H9 (cell line): ENCODE data around the gene EGFR. TPM values are rescaled to one million over a fixed set of nuclear protein-coding genes. Genes with fewer than 3 reads are reported as not detected.

Experiments
- DNase-seq: peaks from one replicate; pipeline ENCODE4 v3.0.0-alpha.2; 2017
- H2AFZ ChIP-seq: one replicate; pipeline ENCODE4 v1.6.1; 2013; ENCODE audit warnings: mild to moderate bottlenecking, low read length, control low read depth, moderate library complexity
- H2AK5ac ChIP-seq: 2 replicates; pipeline ENCODE4 v1.6.1; 2013; ENCODE audit warnings: low read length, control low read depth, mixed read lengths; ENCODE audit not compliant: insufficient read length
- H2BK120ac ChIP-seq: one replicate; pipeline ENCODE4 v1.6.1; 2013; ENCODE audit warnings: low read depth, mild to moderate bottlenecking, low read length, control low read depth, inconsistent platforms; ENCODE audit not compliant: poor library complexity, severe bottlenecking
- H2BK12ac ChIP-seq: 2 replicates; pipeline ENCODE4 v1.6.1; 2013; ENCODE audit warnings: low read length, control low read depth, mixed read lengths, low read depth; ENCODE audit not compliant: insufficient read length
- H2BK15ac ChIP-seq: 2 replicates; pipeline ENCODE4 v1.6.1; 2013; ENCODE audit warnings: low read depth, low read length, control low read depth
- H2BK20ac ChIP-seq: one replicate; pipeline ENCODE4 v1.6.1; 2013; ENCODE audit warnings: low read depth, mild to moderate bottlenecking, low read length, control low read depth, inconsistent platforms; ENCODE audit not compliant: poor library complexity, severe bottlenecking
- H2BK5ac ChIP-seq: 2 replicates; pipeline ENCODE4 v1.6.1; 2013; ENCODE audit warnings: low read length, control low read depth, mixed read lengths; ENCODE audit not compliant: insufficient read length
- H3K14ac ChIP-seq: 2 replicates; pipeline ENCODE4 v1.6.1; 2013; ENCODE audit warnings: low read length, control low read depth; ENCODE audit not compliant: insufficient read depth
- H3K18ac ChIP-seq: 2 replicates; pipeline ENCODE4 v1.6.1; 2013; ENCODE audit warnings: low read depth, mild to moderate bottlenecking, mixed read lengths, low read length, control low read depth; ENCODE audit not compliant: insufficient read length
- H3K23ac ChIP-seq: 2 replicates; pipeline ENCODE4 v1.6.1; 2013; ENCODE audit warnings: low read length, control low read depth, mixed read lengths, low read depth; ENCODE audit not compliant: insufficient read length
- H3K23me2 ChIP-seq: 2 replicates; pipeline ENCODE4 v1.6.1; 2013; ENCODE audit warnings: low read depth, mild to moderate bottlenecking, mixed read lengths, low read length, control low read depth; ENCODE audit not compliant: insufficient read length, poor library complexity, severe bottlenecking
- H3K27ac ChIP-seq: 2 replicates; pipeline ENCODE4 v1.5.1; 2013; ENCODE audit warnings: low read length, control low read depth, mixed read lengths, low read depth; ENCODE audit not compliant: insufficient read length
- H3K27me3 ChIP-seq: 2 replicates; pipeline ENCODE4 v1.6.1; 2013; ENCODE audit warnings: low read length, control low read depth, inconsistent platforms; ENCODE audit not compliant: insufficient read depth
- H3K4ac ChIP-seq: 2 replicates; pipeline ENCODE4 v1.6.1; 2013; ENCODE audit warnings: low read depth, mild to moderate bottlenecking, control low read depth, inconsistent platforms, low read length, moderate library complexity
- H3K4me1 ChIP-seq: 2 replicates; pipeline ENCODE4 v1.6.1; 2013; ENCODE audit warnings: low read length, control low read depth, inconsistent platforms; ENCODE audit not compliant: insufficient read depth
- H3K4me2 ChIP-seq: 2 replicates; pipeline ENCODE4 v1.6.1; 2013; ENCODE audit warnings: low read length, control low read depth, mixed read lengths; ENCODE audit not compliant: insufficient read length, insufficient read depth
- H3K56ac ChIP-seq: 2 replicates; pipeline ENCODE4 v1.6.1; 2013; ENCODE audit warnings: low read depth, mild to moderate bottlenecking, mixed read lengths, low read length, control low read depth; ENCODE audit not compliant: insufficient read length
- H3K79me1 ChIP-seq: 2 replicates; pipeline ENCODE4 v1.6.1; 2013; ENCODE audit warnings: low read depth, mild to moderate bottlenecking, moderate library complexity, low read length, control low read depth, inconsistent platforms; ENCODE audit not compliant: insufficient read depth, poor library complexity, severe bottlenecking
- H3K79me2 ChIP-seq: 2 replicates; pipeline ENCODE4 v1.6.1; 2013; ENCODE audit warnings: low read length, control low read depth, inconsistent platforms; ENCODE audit not compliant: insufficient read depth
- H3K9ac ChIP-seq: 2 replicates; pipeline ENCODE4 v1.6.1; 2013; ENCODE audit warnings: low read length, control low read depth, mixed read lengths; ENCODE audit not compliant: insufficient read length; ENCODE audit errors: extremely low read depth
- H3K9me3 ChIP-seq: one replicate; pipeline ENCODE4 v1.6.1; 2013; ENCODE audit warnings: low read depth, low read length, inconsistent platforms; ENCODE audit not compliant: control insufficient read depth
- H3T11ph ChIP-seq: one replicate; pipeline ENCODE4 v1.6.1; 2013; ENCODE audit warnings: mild to moderate bottlenecking, low read length, control low read depth, inconsistent platforms
- H4K20me1 ChIP-seq: one replicate; pipeline ENCODE4 v1.6.1; 2013; ENCODE audit not compliant: control insufficient read depth, insufficient read length, insufficient read depth
- H4K5ac ChIP-seq: 2 replicates; pipeline ENCODE4 v1.6.1; 2013; ENCODE audit warnings: low read depth, mild to moderate bottlenecking, mixed read lengths, low read length, control low read depth; ENCODE audit not compliant: insufficient read length
- H4K8ac ChIP-seq: replicated peaks from 2 replicates; pipeline ENCODE4 v1.6.1; 2013; ENCODE audit warnings: low read length, control low read depth, mixed read lengths, low read depth; ENCODE audit not compliant: insufficient read length
- H4K91ac ChIP-seq: 2 replicates; pipeline ENCODE4 v1.6.1; 2013; ENCODE audit warnings: low read depth, mild to moderate bottlenecking, moderate library complexity, mixed read lengths, low read length, control low read depth; ENCODE audit not compliant: insufficient read length
- H3K27ac Mint-ChIP-seq, 3 experiments: 2 replicates in 2 of 3; 3 replicates in 1 of 3; pipeline ENCODE4 v1.8.0; 2020 to 2021; ENCODE audit warnings: mixed read lengths in 3 of 3, mild to moderate bottlenecking in 1 of 3, moderate library complexity in 1 of 3
- H3K27me3 Mint-ChIP-seq: 2 replicates; pipeline ENCODE4 v1.8.0; 2021; ENCODE audit warnings: low read depth, mild to moderate bottlenecking, moderate library complexity, mixed read lengths
- H3K36me3 Mint-ChIP-seq, 3 experiments: 2 replicates in 2 of 3; 3 replicates in 1 of 3; pipeline ENCODE4 v1.8.0; 2020 to 2021; ENCODE audit warnings: low read depth in 3 of 3, mixed read lengths in 3 of 3; ENCODE audit not compliant: insufficient read depth in 1 of 3
- H3K4me1 Mint-ChIP-seq, 2 experiments: 2 replicates each; pipeline ENCODE4 v1.8.0; 2020; ENCODE audit warnings: mixed read lengths in 2 of 2
- H3K4me3 Mint-ChIP-seq, 2 experiments: 2 replicates in 1 of 2; 3 replicates in 1 of 2; pipeline ENCODE4 v1.8.0; 2020 to 2021; ENCODE audit warnings: mild to moderate bottlenecking in 2 of 2, mixed read lengths in 2 of 2, moderate library complexity in 1 of 2
- H3K9me3 Mint-ChIP-seq, 2 experiments: 2 replicates in 1 of 2; 3 replicates in 1 of 2; pipeline ENCODE4 v1.8.0; 2020; ENCODE audit warnings: mild to moderate bottlenecking in 2 of 2, mixed read lengths in 2 of 2, moderate library complexity in 1 of 2
- WGBS: extraction: QIAGEN DNeasy Blood & Tissue Kit; methylation state at CpG from one replicate; pipeline ENCODE4 v1.1.7; 2013; ENCODE audit warnings: missing lambda C conversion rate, low lambda C conversion rate, mixed read lengths; ENCODE audit not compliant: insufficient read length; ENCODE audit errors: extremely low coverage; 5-methylcytosine and 5-hydroxymethylcytosine counted together
- total RNA-seq: library from RNA; stranded (reverse); gene quantifications from 2 replicates; pipeline ENCODE4 v1.2.1, GENCODE V29; 2021
- TF ChIP-seq, protein P1 (sequence below): fragments of 200-600 bp; sonication (generic); conservative IDR thresholded peaks from 3 replicates; pipeline ENCODE4 v1.8.0; 2021; ENCODE audit warnings: antibody characterized with exemption, mild to moderate bottlenecking

Gene EGFR
- total RNA-seq, 1 experiment from 2014 or later = 3.3 TPM

DNA sequence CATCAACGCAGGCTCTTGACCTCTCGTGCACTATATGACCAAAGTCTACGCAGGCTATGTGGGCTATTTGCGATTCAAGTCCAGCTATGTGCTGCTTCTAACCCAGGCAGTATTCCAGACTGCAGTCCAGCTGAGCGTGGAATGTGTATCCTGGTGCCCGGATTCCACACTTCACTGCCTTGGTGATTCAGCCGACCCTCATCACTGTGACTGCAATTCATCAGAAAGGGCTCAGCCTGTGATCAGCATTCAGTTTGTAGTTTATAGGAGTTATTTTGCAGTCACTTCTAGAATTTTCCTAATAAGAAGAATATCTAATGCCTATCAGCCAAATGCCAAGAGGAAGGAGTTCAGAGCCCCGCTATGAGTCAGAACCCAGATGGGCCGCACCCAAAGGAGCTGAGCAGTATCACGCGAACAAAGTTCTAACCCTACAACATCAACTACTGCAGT, 226.5 kb downstream of the EGFR start:
- Histone ChIP-seq H2BK120ac (no peak overlapping the region), H2BK20ac (no peak overlapping the region), H3K9me3 (no peaks in the 10 kb centered on the region), H3K56ac (no peak overlapping the region), H3K23me2 (peaks cover under 1% of the 10 kb centered on the region), H3K4me2 (no peak overlapping the region), H3K4ac (no peak overlapping the region), H3K18ac (no peak overlapping the region), H3K9ac (no peak overlapping the region), H4K8ac (no peak overlapping the region), H2BK12ac (no peak overlapping the region), H2AK5ac (no peak overlapping the region), H2BK15ac (no peak overlapping the region), H3K14ac (no peak overlapping the region), H3K23ac (no peak overlapping the region), H4K91ac (no peak overlapping the region), H2AFZ (no peak overlapping the region), H3K27ac (no peak overlapping the region), H3K79me2 (no peaks in the 10 kb centered on the region), H4K20me1 (no peaks in the 10 kb centered on the region), H3T11ph (no peak overlapping the region), H3K27me3 (no peaks in the 10 kb centered on the region), H3K4me1 (no peaks in the 10 kb centered on the region), H4K5ac (no peak overlapping the region), H3K79me1 (no peaks in the 10 kb centered on the region), H2BK5ac (no peak overlapping the region)
- TF ChIP-seq, protein P1, sequence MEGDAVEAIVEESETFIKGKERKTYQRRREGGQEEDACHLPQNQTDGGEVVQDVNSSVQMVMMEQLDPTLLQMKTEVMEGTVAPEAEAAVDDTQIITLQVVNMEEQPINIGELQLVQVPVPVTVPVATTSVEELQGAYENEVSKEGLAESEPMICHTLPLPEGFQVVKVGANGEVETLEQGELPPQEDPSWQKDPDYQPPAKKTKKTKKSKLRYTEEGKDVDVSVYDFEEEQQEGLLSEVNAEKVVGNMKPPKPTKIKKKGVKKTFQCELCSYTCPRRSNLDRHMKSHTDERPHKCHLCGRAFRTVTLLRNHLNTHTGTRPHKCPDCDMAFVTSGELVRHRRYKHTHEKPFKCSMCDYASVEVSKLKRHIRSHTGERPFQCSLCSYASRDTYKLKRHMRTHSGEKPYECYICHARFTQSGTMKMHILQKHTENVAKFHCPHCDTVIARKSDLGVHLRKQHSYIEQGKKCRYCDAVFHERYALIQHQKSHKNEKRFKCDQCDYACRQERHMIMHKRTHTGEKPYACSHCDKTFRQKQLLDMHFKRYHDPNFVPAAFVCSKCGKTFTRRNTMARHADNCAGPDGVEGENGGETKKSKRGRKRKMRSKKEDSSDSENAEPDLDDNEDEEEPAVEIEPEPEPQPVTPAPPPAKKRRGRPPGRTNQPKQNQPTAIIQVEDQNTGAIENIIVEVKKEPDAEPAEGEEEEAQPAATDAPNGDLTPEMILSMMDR = no peak
- Mint-ChIP-seq H3K9me3 (no peaks in the 10 kb centered on the region), H3K36me3 (no peaks in the 10 kb centered on the region), H3K4me1 (peaks cover under 1% of the 10 kb centered on the region in 2 experiments; a peak in 3 of 4 replicates), H3K4me3 (no peak overlapping the region), H3K27me3 (no peaks in the 10 kb centered on the region; the same call in 1 of the 2 replicates), H3K27ac (no peak overlapping the region)
- no peak for DNase-seq
- no CpG with 5 or more reads among the region's 11 CpGs for WGBS
